ENCODE data around the gene DHRS2.

Gene DHRS2

GRCh38 chr14:23657959-23658470 is 21.9 kb downstream of the DHRS2 start:
- Histone ChIP-seq H3K9me3 (ENCODE audit: control insufficient read depth, low read length) (no peaks in the 10 kb centered on the region), H3K27ac (ENCODE audit: low read length, poor library complexity, severe bottlenecking) (no peak overlapping the region), H2AK5ac (ENCODE audit: low read length, severe bottlenecking) (no peak overlapping the region), H3K4me3 (ENCODE audit: insufficient read depth in 1 of 2, low read depth in 1 of 2, low read length in 2 of 2) (no peak overlapping the region), H3K4me1 (ENCODE audit: control insufficient read depth, insufficient read depth, low read depth, low read length) (no peaks in the 10 kb centered on the region), H4K91ac (ENCODE audit: low read length) (no peak overlapping the region), H3K36me3 (ENCODE audit: control insufficient read depth in 1 of 2, insufficient read depth in 2 of 2, low read depth in 1 of 2, low read length in 2 of 2) (no peaks in the 10 kb centered on the region), H3K9ac (ENCODE audit: low read length) (no peak overlapping the region), H4K8ac (ENCODE audit: low read length) (no peak overlapping the region), H3K14ac (ENCODE audit: low read length in 2 of 2) (no peak overlapping the region), H2AFZ (ENCODE audit: low read depth, low read length) (no peak overlapping the region), H3K18ac (ENCODE audit: low read depth in 1 of 2, low read length in 2 of 2) (no peak overlapping the region), H2BK12ac (ENCODE audit: low read length in 2 of 2) (no peak overlapping the region), H2BK120ac (ENCODE audit: low read depth, low read length) (no peak overlapping the region), H3K4ac (ENCODE audit: low read depth in 1 of 2, low read length in 2 of 2) (no peak overlapping the region), H3K23ac (ENCODE audit: low read length in 2 of 2) (no peak overlapping the region), H2BK15ac (ENCODE audit: low read depth, poor library complexity, severe bottlenecking) (no peak overlapping the region), H3K79me1 (replicated peaks; ENCODE audit: low read length, poor library complexity, severe bottlenecking) (no peaks in the 10 kb centered on the region), H2BK5ac (ENCODE audit: low read depth, low read length, poor library complexity, severe bottlenecking) (no peak overlapping the region), H3K4me2 (ENCODE audit: low read length, poor library complexity, severe bottlenecking) (no peak overlapping the region), H3K27me3 (ENCODE audit: control insufficient read depth in 1 of 2, insufficient read depth in 1 of 2, low read length in 2 of 2) (peaks cover 7 to 69% of the 10 kb centered on the region in 2 experiments)
- whole genome bisulfite sequencing = 79% methylated on average over 10 of the region's 10 CpGs
- no peak for DNase-seq

GRCh38 chr14:23660290-23661226 is 24.4 kb downstream of the DHRS2 start:
- no peaks in the 10 kb centered on the region for H3K4me1 ChIP-seq (ENCODE audit: control insufficient read depth, insufficient read depth, low read depth, low read length)
- H3K4ac ChIP-seq (ENCODE audit: low read depth in 1 of 2, low read length in 2 of 2) = no peak overlapping the region
- H2BK15ac ChIP-seq (ENCODE audit: low read depth, poor library complexity, severe bottlenecking) = no peak overlapping the region
- no peak overlapping the region for H3K4me3 ChIP-seq (ENCODE audit: insufficient read depth in 1 of 2, low read depth in 1 of 2, low read length in 2 of 2)
- H2AFZ ChIP-seq (ENCODE audit: low read depth, low read length) = no peak overlapping the region
- H2BK120ac ChIP-seq (ENCODE audit: low read depth, low read length) = no peak overlapping the region
- H3K23ac ChIP-seq (ENCODE audit: low read length in 2 of 2) = no peak overlapping the region
- DNase-seq = no peak
- no peak overlapping the region for H3K4me2 ChIP-seq (ENCODE audit: low read length, poor library complexity, severe bottlenecking)
- H3K18ac ChIP-seq (ENCODE audit: low read depth in 1 of 2, low read length in 2 of 2) = no peak overlapping the region
- no peak overlapping the region for H4K8ac ChIP-seq (ENCODE audit: low read length)
- H2AK5ac ChIP-seq (ENCODE audit: low read length, severe bottlenecking) = no peak overlapping the region
- H4K91ac ChIP-seq (ENCODE audit: low read length) = no peak overlapping the region
- H3K27me3 ChIP-seq (ENCODE audit: control insufficient read depth in 1 of 2, insufficient read depth in 1 of 2, low read length in 2 of 2) = peaks cover 12 to 67% of the 10 kb centered on the region in 2 experiments
- H3K9me3 ChIP-seq (ENCODE audit: control insufficient read depth, low read length) = no peaks in the 10 kb centered on the region
- H3K14ac ChIP-seq (ENCODE audit: low read length in 2 of 2) = no peak overlapping the region
- H2BK12ac ChIP-seq (ENCODE audit: low read length in 2 of 2) = no peak overlapping the region
- 62% methylated on average over 11 of the region's 11 CpGs for WGBS
- no peak overlapping the region for H3K9ac ChIP-seq (ENCODE audit: low read length)
- H3K27ac ChIP-seq (ENCODE audit: low read length, poor library complexity, severe bottlenecking) = no peak overlapping the region
- H2BK5ac ChIP-seq (ENCODE audit: low read depth, low read length, poor library complexity, severe bottlenecking) = no peak overlapping the region
- H3K79me1 ChIP-seq (replicated peaks; ENCODE audit: low read length, poor library complexity, severe bottlenecking) = no peaks in the 10 kb centered on the region
- H3K36me3 ChIP-seq (ENCODE audit: control insufficient read depth in 1 of 2, insufficient read depth in 2 of 2, low read depth in 1 of 2, low read length in 2 of 2) = no peaks in the 10 kb centered on the region

GRCh38 chr14:23661542-23661941 is 25.4 kb downstream of the DHRS2 start:
- Histone ChIP-seq H3K23ac (ENCODE audit: low read length in 2 of 2) (no peak overlapping the region), H4K8ac (ENCODE audit: low read length) (no peak overlapping the region), H3K4me3 (ENCODE audit: insufficient read depth in 1 of 2, low read depth in 1 of 2, low read length in 2 of 2) (no peak overlapping the region), H2BK120ac (ENCODE audit: low read depth, low read length) (no peak overlapping the region), H3K14ac (ENCODE audit: low read length in 2 of 2) (no peak overlapping the region), H3K27ac (ENCODE audit: low read length, poor library complexity, severe bottlenecking) (no peak overlapping the region), H2BK5ac (ENCODE audit: low read depth, low read length, poor library complexity, severe bottlenecking) (no peak overlapping the region), H2AFZ (ENCODE audit: low read depth, low read length) (no peak overlapping the region), H3K9ac (ENCODE audit: low read length) (no peak overlapping the region), H3K18ac (ENCODE audit: low read depth in 1 of 2, low read length in 2 of 2) (no peak overlapping the region), H3K4me1 (ENCODE audit: control insufficient read depth, insufficient read depth, low read depth, low read length) (no peaks in the 10 kb centered on the region), H4K91ac (ENCODE audit: low read length) (no peak overlapping the region), H3K36me3 (ENCODE audit: control insufficient read depth in 1 of 2, insufficient read depth in 2 of 2, low read depth in 1 of 2, low read length in 2 of 2) (no peaks in the 10 kb centered on the region), H2BK15ac (ENCODE audit: low read depth, poor library complexity, severe bottlenecking) (no peak overlapping the region), H3K79me1 (replicated peaks; ENCODE audit: low read length, poor library complexity, severe bottlenecking) (no peaks in the 10 kb centered on the region), H3K27me3 (ENCODE audit: control insufficient read depth in 1 of 2, insufficient read depth in 1 of 2, low read length in 2 of 2) (peaks cover 12 to 71% of the 10 kb centered on the region in 2 experiments), H3K4ac (ENCODE audit: low read depth in 1 of 2, low read length in 2 of 2) (no peak overlapping the region), H2BK12ac (ENCODE audit: low read length in 2 of 2) (no peak overlapping the region), H3K9me3 (ENCODE audit: control insufficient read depth, low read length) (no peaks in the 10 kb centered on the region), H3K4me2 (ENCODE audit: low read length, poor library complexity, severe bottlenecking) (no peak overlapping the region), H2AK5ac (ENCODE audit: low read length, severe bottlenecking) (no peak overlapping the region)
- 79% methylated on average over 5 of the region's 5 CpGs for WGBS
- no peak for DNase-seq

- peaks cover 17 to 78% of the 10 kb centered on the region in 2 experiments for H3K27me3 ChIP-seq (ENCODE audit: control insufficient read depth in 1 of 2, insufficient read depth in 1 of 2, low read length in 2 of 2)
- WGBS = 100% methylated on average over 2 of the region's 2 CpGs
- no peak overlapping the region for H4K8ac ChIP-seq (ENCODE audit: low read length)
- H4K91ac ChIP-seq (ENCODE audit: low read length) = no peak overlapping the region
- H2AK5ac ChIP-seq (ENCODE audit: low read length, severe bottlenecking) = no peak overlapping the region
- no peak overlapping the region for H3K9ac ChIP-seq (ENCODE audit: low read length)
- no peak overlapping the region for H2BK5ac ChIP-seq (ENCODE audit: low read depth, low read length, poor library complexity, severe bottlenecking)
- no peak overlapping the region for H3K14ac ChIP-seq (ENCODE audit: low read length in 2 of 2)
- no peak overlapping the region for H2BK15ac ChIP-seq (ENCODE audit: low read depth, poor library complexity, severe bottlenecking)
- no peaks in the 10 kb centered on the region for H3K9me3 ChIP-seq (ENCODE audit: control insufficient read depth, low read length)
- no peak overlapping the region for H3K23ac ChIP-seq (ENCODE audit: low read length in 2 of 2)
- no peak overlapping the region for H3K4me3 ChIP-seq (ENCODE audit: insufficient read depth in 1 of 2, low read depth in 1 of 2, low read length in 2 of 2)
- no peak overlapping the region for H2AFZ ChIP-seq (ENCODE audit: low read depth, low read length)
- H3K36me3 ChIP-seq (ENCODE audit: control insufficient read depth in 1 of 2, insufficient read depth in 2 of 2, low read depth in 1 of 2, low read length in 2 of 2) = no peaks in the 10 kb centered on the region
- no peaks in the 10 kb centered on the region for H3K79me1 ChIP-seq (replicated peaks; ENCODE audit: low read length, poor library complexity, severe bottlenecking)
- no peak overlapping the region for H3K18ac ChIP-seq (ENCODE audit: low read depth in 1 of 2, low read length in 2 of 2)
- no peak overlapping the region for H3K4ac ChIP-seq (ENCODE audit: low read depth in 1 of 2, low read length in 2 of 2)
- H3K4me2 ChIP-seq (ENCODE audit: low read length, poor library complexity, severe bottlenecking) = no peak overlapping the region
- no peaks in the 10 kb centered on the region for H3K4me1 ChIP-seq (ENCODE audit: control insufficient read depth, insufficient read depth, low read depth, low read length)
- no peak for DNase-seq
- no peak overlapping the region for H3K27ac ChIP-seq (ENCODE audit: low read length, poor library complexity, severe bottlenecking)
- H2BK12ac ChIP-seq (ENCODE audit: low read length in 2 of 2) = no peak overlapping the region
- no peak overlapping the region for H2BK120ac ChIP-seq (ENCODE audit: low read depth, low read length)
Measured at GRCh38 chr14:23663127-23663526, 27.0 kb downstream of the DHRS2 start.

Measured in mesenchymal stem cell (in vitro differentiated cells and primary cell).